ENCODE measurements around the gene PIK3CB.

DNA sequence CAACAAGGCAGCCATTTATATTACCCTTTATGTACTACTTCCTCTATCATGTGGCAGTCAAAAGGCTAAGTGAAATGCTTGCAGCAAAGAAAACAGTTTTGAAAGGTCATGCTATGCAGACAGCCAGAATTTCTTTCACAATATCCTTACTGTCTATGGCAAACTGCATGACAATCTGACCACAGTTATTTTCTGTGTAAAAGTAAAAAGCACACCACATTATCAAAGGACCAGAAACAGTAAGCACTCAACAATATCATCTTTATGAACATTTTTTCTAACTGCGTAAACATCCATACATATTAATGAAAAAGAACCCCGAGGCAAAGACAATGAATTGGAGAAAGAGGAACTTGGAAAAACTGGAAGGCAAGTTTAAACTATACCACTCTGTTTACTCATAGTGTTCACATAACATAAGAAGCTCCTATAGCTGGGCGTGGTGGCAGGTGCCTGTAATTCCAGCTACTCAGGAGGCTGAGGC lies 47.9 kb downstream of the PIK3CB start:
- TF ChIP-seq, protein P1, sequence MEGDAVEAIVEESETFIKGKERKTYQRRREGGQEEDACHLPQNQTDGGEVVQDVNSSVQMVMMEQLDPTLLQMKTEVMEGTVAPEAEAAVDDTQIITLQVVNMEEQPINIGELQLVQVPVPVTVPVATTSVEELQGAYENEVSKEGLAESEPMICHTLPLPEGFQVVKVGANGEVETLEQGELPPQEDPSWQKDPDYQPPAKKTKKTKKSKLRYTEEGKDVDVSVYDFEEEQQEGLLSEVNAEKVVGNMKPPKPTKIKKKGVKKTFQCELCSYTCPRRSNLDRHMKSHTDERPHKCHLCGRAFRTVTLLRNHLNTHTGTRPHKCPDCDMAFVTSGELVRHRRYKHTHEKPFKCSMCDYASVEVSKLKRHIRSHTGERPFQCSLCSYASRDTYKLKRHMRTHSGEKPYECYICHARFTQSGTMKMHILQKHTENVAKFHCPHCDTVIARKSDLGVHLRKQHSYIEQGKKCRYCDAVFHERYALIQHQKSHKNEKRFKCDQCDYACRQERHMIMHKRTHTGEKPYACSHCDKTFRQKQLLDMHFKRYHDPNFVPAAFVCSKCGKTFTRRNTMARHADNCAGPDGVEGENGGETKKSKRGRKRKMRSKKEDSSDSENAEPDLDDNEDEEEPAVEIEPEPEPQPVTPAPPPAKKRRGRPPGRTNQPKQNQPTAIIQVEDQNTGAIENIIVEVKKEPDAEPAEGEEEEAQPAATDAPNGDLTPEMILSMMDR (IDR thresholded peaks at IDR 0.05) = no peak
- no peak for TF ChIP-seq POLR2AphosphoS5 (IDR thresholded peaks at IDR 0.05)
- no peak for TF ChIP-seq POLR2A (IDR thresholded peaks at IDR 0.05)
- TF ChIP-seq EP300 (IDR thresholded peaks at IDR 0.05) = no peak
